Iris pigment epithelial cell (primary cell): Measurements from ENCODE around the gene CD40.
"Not testable (repeated sequence)": the region's sequence is repeated elsewhere in the genome, so short reads cannot be mapped to it uniquely, and the experiment has no call there.

ENCODE experiments used
- DNase-seq: peaks from one replicate; pipeline ENCODE4 v3.0.0-alpha.2; 2011; ENCODE audit warnings: low read depth

The CD40 gene

GRCh38 chr20:46117704-46118467 lies at the start of gene CD40:
Gene CD40 (plus strand): TSS chr20:46118314. CDS start chr20:46118344, 30 bp downstream.
- peak; percentile 63 for DNase-seq

- DNase-seq, result peak; percentile 95
Measured at GRCh38 chr20:46070215-46070900, 47.8 kb upstream of the CD40 start.

GRCh38 chr20:46071573-46071972 lies 46.5 kb upstream of the CD40 start:
- no peak for DNase-seq

- DNase-seq, result no peak
Measured at GRCh38 chr20:46073024-46073423, 45.1 kb upstream of the CD40 start.

- DNase-seq, result no peak
Measured at GRCh38 chr20:46073443-46073842, 44.7 kb upstream of the CD40 start.

GRCh38 chr20:46074006-46074405 lies 44.1 kb upstream of the CD40 start:
- DNase-seq, result no peak

- DNase-seq, result no peak
Measured at GRCh38 chr20:46076806-46077205, 41.3 kb upstream of the CD40 start.

- no peak for DNase-seq
Measured at GRCh38 chr20:46077642-46078305, 40.3 kb upstream of the CD40 start.

GRCh38 chr20:46078954-46079353 lies 39.2 kb upstream of the CD40 start:
- no peak for DNase-seq

GRCh38 chr20:46081074-46081473 lies 37.0 kb upstream of the CD40 start:
- no peak for DNase-seq

- no peak for DNase-seq
Measured at GRCh38 chr20:46083101-46083500, 35.0 kb upstream of the CD40 start.

- no peak for DNase-seq
Measured at GRCh38 chr20:46083531-46084061, 34.5 kb upstream of the CD40 start.

GRCh38 chr20:46084805-46085178 lies 33.3 kb upstream of the CD40 start:
- no peak for DNase-seq

- DNase-seq, result peak; percentile 48
Measured at GRCh38 chr20:46085179-46085851, 32.8 kb upstream of the CD40 start.

GRCh38 chr20:46087161-46087560 lies 31.0 kb upstream of the CD40 start:
- peak; percentile 38 for DNase-seq

- peak; percentile 24 for DNase-seq
Measured at GRCh38 chr20:46088409-46089166, 29.5 kb upstream of the CD40 start.

GRCh38 chr20:46089167-46089416 lies 29.0 kb upstream of the CD40 start:
- DNase-seq, result no peak

GRCh38 chr20:46089417-46090388 lies 28.4 kb upstream of the CD40 start, which contains the start of gene NCOA5:
Gene NCOA5 (minus strand): TSS chr20:46089962. CDS start chr20:46079424, 10,538 bp downstream.
- peak; percentile 98 for DNase-seq

GRCh38 chr20:46091622-46092535 lies 26.2 kb upstream of the CD40 start:
- not testable (repeated sequence) for DNase-seq
